Renal cortex interstitium (tissue), 11 donors: ENCODE results near the gene KMT2C. TPM values are rescaled to one million over a fixed set of nuclear protein-coding genes. Genes with fewer than 3 reads are reported as not detected.
"Not testable (repeated sequence)": the region's sequence is repeated elsewhere in the genome, so short reads cannot be mapped to it uniquely, and the experiment has no call there.

ENCODE experiments used
- DNase-seq, 11 donors: peaks; one replicate each; pipeline ENCODE4 v3.0.0-alpha.2; 2013; ENCODE audit warnings: low read depth in 9 of 11, low spot score in 4 of 11; ENCODE audit errors: extremely low read depth in 1 of 11
- polyA plus RNA-seq, 3 donors: library from polyadenylated mRNA; unstranded; fragments of 120-200 nt; gene quantifications; one replicate each; pipeline ENCODE4 v1.2.1, GENCODE V29; 2013; ENCODE audit not compliant: insufficient read length in 3 of 3

Gene KMT2C
- polyA plus RNA-seq, 3 donors: 37.1 to 42.5 (median 39.3) TPM

DNA sequence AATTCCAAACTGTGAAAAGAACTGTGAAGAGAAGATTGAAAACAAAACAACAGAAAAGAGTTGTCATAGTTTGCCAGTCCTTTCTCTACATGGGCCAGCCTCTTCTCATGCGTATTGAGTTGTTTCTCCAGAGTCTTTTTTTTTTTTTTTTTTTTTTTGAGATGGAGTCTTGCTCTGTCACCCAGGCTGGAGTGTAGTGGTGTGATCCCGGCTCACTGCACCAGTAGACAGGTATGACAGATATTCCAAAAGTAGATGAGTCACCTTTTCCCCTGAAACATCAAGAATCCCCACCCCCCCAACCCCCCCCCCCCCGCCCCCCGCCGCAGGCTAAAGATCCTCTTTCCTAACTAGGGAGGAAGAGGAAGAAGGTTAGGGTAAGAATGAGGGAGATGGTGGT, 15.6 kb upstream of the KMT2C start:
- DNase-seq: no peak

GRCh38 chr7:152445386-152446008, 9.7 kb upstream of the KMT2C start:
- not testable (repeated sequence) for DNase-seq

DNA sequence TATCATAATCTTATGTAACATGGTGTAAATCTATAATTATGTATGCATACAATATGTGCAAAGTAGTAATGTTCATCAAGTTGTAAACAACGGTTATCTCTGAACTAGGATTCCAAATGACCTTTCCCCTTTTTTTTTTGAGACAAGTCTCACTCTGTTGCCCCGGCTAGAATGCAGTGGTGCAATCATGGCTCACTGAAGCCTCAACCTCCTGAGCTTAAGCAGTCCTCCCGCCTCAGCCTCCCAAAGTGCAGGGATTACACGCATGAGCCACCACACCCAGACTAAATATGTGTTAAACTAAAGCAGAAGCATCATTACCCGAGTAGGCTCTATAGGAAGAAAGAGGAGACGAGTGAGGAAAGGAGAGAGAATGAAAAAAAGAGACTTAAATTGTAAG, 7.8 kb upstream of the KMT2C start:
- no peak for DNase-seq

DNA sequence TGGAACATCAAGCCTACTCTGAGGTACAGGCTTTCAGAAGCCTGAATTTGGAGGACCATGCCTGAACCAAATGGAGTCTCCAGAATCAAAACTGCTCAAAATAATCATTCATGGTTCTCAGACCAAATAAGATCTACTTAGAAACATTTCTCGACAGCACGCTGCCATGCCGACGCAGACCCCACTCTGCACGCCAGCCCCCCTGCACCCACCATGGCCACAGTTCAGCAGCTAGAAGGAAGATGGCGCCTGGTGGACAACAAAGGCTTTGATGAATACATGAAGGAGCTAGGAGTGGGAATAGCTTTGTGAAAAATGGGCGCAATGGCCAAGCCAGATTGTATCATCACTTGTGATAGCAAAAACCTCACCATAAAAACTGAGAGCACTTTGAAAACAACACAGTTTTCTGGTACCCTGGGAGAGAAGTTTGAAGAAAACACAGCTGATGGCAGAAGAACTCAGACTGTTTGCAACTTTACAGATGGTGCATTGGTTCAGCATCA, 6.6 kb upstream of the KMT2C start:
- no peak for DNase-seq

DNA sequence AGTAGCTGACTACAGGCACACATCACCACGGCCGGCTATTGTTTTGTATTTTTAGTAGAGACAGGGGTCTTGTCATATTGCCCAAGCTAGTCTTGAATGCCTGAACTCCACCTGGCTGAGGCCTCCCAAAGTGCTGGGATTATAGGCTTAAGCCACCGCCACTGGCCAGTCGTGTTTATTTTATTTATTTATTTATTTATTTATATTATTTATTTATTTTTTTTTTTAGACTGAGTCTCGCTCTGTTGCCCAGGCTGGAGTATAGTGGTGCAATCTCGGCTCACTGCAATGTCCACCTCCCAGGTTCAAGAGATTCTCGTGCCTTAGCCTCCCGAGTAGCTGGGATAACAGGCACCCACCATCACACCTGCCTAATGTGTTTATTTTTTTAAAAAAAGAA, 6.0 kb upstream of the KMT2C start:
- not testable (repeated sequence) for DNase-seq

DNA sequence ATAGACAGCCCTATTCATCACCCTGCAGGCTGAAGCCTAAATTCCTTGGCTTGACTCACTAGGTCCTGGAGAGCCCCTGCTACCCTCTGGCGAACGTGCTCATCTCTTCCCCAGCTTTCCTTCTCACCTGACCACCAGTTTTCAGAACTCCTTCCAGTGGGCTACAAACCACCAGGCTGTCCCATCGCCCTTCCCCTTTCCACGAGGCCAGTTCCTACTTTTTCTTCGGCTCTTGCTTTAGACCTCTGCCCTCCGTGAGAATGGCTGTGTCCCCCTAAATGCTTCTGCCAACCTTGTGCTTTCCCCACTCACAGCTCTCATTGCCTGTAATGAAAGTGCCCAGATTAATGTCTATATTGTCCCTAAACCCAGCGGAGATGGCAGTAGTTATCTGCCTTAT, 5.4 kb upstream of the KMT2C start:
- DNase-seq: not testable (repeated sequence)

DNA sequence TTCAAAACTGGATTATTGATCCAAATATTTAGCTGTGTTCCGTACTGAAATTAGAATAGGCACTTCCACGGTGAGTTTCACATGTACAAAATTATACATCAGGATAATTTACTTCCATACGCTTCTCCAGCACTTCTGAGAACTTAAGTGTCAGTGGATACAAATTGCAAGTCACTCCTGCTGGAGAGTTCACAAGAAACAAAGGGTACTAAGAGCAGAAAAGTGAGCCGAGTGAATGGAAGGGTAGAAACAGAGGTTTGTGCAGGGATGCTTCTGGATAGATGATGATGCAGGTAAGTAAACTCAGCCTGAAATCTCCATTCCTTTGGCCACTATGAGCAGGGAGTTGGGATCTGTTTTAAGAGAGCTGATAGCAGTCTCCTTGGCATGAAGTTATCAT, 2.2 kb upstream of the KMT2C start:
- not testable (repeated sequence) for DNase-seq

- DNase-seq: not testable (repeated sequence)
These were observed 1.2 kb upstream of the KMT2C start for GRCh38 chr7:152436931-152437575.

DNA sequence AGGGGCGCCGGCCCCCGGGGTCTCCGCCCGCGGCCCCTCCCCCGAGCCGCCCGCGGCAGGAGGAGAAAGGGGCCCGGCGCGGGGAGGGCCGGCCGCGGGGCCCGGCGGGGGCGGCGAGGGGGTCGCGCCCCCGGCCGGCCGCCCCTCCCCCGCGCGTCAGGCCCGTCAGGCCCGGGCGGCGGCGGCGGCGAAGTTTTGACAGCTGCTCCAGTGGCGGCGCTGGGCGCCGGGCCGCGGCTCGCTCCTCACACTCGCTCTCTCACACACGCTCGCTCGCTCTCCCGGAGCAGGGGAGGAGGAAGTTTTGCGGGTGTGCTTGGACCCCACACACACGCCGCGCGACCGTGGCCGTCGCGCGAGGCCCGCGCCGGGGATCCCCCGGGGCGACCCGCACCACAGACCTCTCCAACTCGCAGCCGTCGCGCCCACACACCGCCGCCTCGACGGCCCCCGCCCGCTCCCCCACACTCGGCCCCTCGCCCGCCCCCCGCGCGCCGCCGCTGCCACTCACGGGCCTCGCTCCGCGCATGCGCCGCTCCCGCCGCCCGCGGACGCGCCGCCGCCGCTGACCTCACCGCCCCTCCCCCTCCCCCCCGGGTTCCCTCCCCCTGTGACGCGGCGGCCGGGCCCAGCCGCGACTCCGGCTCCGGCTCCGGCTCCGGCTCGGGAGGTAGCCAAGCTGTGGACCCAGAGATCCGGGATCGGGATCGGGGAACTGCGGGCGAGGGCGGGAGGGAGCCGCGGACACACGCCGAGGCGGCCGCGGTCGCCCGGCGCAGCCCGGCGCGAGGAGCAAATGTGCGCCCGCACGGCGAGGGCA, 518 bp upstream of the KMT2C start:
- peak; percentile 74 to 93 (median 89) for DNase-seq

GRCh38 chr7:152434511-152435383, 1.1 kb downstream of the KMT2C start:
- not testable (repeated sequence) for DNase-seq

DNA sequence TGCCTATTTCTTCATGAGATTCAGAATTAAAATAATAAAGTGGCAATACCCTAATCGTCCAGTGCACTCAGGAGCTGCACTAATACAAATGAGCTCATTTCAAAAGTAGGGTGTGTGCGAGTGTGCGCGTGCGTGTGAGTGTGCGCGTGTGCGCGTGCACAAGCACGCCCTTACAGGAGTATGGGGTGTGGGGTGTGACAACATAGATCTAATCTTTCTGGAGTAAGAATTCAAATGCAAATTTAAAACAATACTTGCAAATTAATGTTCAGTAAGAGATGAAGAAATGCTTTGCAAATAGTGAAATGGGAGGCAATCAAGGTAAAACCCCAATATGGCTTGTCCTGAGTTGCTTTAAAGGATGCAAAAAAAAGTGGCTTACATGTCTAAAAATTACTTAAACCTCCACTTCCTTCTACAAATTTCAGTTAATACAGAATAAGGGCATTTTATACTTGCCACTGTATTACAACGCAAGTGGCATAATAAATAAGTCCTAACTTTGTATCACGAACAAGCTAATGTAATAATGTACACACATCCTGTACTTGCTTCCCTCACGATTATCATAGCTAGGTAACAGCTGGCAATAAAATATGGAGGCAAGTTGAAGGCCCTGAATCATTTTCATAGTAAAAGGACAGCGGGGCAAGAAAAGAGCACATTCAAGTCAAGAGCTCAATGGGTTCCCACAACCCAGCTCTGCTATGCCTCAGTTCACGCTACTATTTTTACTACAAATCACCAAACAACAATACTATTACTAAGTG, 1.9 kb downstream of the KMT2C start:
- DNase-seq: peak in 2 of 11 donors; percentile 45

DNA sequence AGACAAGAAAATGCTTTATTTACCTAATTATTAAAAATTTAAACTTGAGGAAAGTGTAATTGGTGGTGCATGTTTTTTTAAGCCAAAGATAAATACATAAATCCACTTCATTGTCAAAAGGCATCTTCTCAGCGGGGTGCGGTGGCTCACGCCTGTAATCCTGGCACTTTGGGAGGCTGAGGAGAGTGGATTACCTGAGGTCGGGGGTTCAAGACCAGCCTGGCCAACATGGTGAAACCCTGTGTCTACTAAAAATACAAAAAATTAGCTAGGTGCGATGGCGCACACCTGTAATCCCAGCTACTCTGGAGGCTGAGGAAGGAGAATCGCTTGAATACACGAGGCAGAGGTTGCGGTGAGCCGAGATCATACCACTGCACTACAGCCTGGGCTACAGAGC, 3.1 kb downstream of the KMT2C start:
- not testable (repeated sequence) for DNase-seq

DNA sequence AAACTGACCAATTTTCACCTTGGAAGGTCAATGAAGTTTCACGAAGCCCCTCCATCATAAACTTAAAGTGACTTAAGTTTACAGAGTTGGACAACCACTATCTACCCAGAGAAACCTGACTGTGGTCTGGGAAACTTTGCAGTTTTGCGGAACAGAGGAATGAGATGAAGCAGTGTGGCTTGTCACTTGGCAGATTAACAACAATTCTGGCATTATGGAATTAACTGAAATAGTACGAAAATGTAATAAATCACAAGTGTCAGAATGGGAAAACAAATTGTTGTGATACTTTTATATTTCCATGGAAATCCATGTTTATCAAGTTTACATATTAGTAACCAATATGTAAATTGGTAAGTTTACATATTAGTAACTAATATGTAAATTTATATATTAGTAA, 4.9 kb downstream of the KMT2C start:
- no peak for DNase-seq

DNA sequence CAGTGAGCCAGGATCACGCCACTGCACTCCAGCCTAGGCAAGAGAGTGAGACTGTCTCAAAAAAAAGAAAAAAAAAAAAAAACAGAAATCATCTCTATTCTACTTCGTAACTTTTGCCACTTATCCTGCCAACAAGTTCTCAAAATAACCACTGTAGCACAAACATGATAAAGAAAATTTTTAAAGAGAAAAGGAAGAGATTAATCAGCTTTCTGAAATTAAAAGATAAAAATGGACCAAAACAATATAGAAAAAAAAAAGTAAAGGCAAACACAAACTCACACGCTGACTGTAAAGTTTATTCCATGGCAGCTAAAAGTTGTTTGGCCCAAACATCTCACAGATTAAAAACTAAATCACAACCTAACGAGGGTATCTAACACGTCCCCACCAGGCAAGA, 5.7 kb downstream of the KMT2C start:
- DNase-seq: not testable (repeated sequence)

DNA sequence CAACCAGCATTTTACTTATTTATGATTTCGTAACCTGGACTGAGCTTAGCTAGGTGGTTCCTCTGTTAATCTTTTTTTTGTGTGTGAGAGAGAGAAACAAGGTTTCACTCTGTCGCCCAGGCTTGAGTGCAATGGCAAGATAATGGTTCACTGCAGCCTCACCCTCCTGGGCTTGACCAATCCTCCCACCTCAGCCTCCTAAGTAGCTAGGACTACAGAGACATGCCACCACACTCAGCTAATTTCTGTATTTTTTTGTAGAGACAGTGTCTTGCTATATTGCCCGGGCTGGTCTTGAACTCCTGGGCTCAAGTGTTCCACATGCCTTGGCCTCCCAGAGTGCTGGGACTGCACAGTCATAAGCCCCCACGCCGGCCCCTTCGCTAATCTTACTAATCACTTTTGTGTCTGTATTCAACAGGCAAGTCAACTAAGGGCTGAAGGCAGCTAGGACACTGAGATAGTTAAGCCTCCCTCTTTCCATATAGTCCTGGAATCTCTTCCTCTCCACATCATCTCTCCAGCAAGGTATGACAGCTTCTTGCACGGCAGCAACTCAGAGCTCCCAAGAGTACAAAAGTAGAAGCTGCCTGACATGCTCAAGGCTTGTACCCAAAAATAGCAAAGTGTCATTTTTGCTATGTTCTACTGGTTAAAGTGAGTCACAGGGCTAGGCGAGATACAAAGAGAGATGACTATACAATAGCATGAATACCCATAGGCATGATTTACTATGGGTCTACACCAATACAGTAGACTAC, 11.3 kb downstream of the KMT2C start:
- no peak for DNase-seq

DNA sequence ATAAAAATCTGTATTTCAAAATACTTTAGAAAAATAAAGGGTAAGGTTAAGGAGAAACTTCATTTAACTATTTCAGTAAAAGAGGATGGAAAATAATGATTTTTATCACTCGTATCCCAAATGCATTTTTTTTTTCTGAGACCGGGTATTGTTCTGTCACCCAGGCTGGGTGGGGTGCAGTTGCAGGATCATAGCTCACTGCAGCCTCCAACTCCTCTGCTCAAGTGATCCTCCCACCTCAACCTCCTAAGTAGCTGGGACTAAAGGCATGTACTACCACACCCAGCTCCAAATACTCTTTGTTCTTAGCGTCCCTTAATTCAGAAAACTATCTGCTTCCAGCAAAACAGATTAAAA, 11.8 kb downstream of the KMT2C start:
- no peak for DNase-seq

- DNase-seq: not testable (repeated sequence)
These were observed 12.6 kb downstream of the KMT2C start for GRCh38 chr7:152423171-152423570.

DNA sequence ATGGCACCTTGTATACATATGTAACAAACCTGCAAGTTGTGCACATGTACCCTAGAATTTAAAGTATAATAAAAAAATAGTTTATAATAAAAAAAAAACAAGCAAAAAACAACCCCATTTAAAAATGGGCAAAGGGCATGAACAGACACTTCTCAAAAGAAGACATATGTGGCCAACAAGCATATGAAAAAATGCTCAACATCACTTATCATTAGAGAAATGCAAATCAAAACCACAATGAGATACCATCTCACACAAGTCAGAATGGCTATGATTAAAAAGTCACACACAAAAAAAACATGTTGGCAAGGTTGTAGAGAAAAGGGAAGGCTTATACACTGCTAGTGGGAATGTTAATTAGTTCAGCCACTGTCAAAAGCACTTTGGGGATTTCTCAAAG, 14.9 kb downstream of the KMT2C start:
- not testable (repeated sequence) for DNase-seq
